Panc1 (cell line): ENCODE data around the gene FGF14. TPM values are rescaled to one million over a fixed set of nuclear protein-coding genes. Genes with fewer than 3 reads are reported as not detected.

Experiments
- ATAC-seq: fragments of 200-7000 bp; cut with Tn5 transposase; 2 replicates; pipeline ENCODE4 v1.9.1; 2020; ENCODE audit warnings: mild to moderate bottlenecking, moderate library complexity
- BruUV-seq: library from RNA; stranded (reverse); fragments of 400-500 nt; replicated peaks from 2 replicates; lab custom pipeline; 2021; lab: Mats Ljungman, UMichigan
- CTCF ChIA-PET: fragments of 300-600 bp; sonication (Branson Sonifier 250); formaldehyde crosslinking; loops from one replicate; lab custom pipeline; 2022; ENCODE audit warnings: antibody characterized with exemption; lab: Charles Lee
- POLR2A ChIA-PET: fragments of 300-600 bp; sonication (Branson Sonifier 250); formaldehyde crosslinking; loops from one replicate; lab custom pipeline; 2022; ENCODE audit warnings: antibody characterized with exemption; lab: Charles Lee
- DNase-seq: peaks from one replicate; pipeline ENCODE4 v3.0.0-alpha.2; 2010; ENCODE audit warnings: low read depth, low spot score
- H3K27ac ChIP-seq: 2 replicates; pipeline ENCODE4 v1.5.1; 2011; ENCODE audit warnings: mild to moderate bottlenecking, low read length, inconsistent platforms
- H3K27me3 ChIP-seq: fragments of 200-500 bp; sonication (Bioruptor generic); 2 replicates; pipeline ENCODE4 v1.6.0; 2014; ENCODE audit warnings: low read length, inconsistent platforms; ENCODE audit not compliant: control insufficient read depth, insufficient read depth
- H3K36me3 ChIP-seq: fragments of 200-500 bp; sonication (Bioruptor generic); 2 replicates; pipeline ENCODE4 v1.5.1; 2014; ENCODE audit warnings: inconsistent platforms, mild to moderate bottlenecking, low read length, moderate library complexity; ENCODE audit not compliant: control insufficient read depth, insufficient read depth
- H3K4me1 ChIP-seq: 2 replicates; pipeline ENCODE4 v1.5.1; 2011; ENCODE audit warnings: inconsistent platforms, mild to moderate bottlenecking, low read length, moderate library complexity; ENCODE audit not compliant: control insufficient read depth, insufficient read depth
- H3K4me3 ChIP-seq, 2 experiments: 2 replicates each; pipeline ENCODE4 v1.5.1; 2011 to 2012; ENCODE audit warnings: low read depth in 2 of 2, low read length in 2 of 2, mild to moderate bottlenecking in 2 of 2, inconsistent platforms in 1 of 2, moderate library complexity in 1 of 2
- H3K9me3 ChIP-seq: fragments of 200-500 bp; sonication (Bioruptor generic); 2 replicates; pipeline ENCODE4 v1.5.1; 2014; ENCODE audit warnings: low read depth, mild to moderate bottlenecking, inconsistent platforms, low read length, moderate library complexity; ENCODE audit not compliant: control insufficient read depth, insufficient read depth
- CTCF ChIP-seq: fragments of 450-650 bp; IDR thresholded peaks from 2 replicates; pipeline ENCODE4 v1.5.1; 2017; ENCODE audit warnings: mild to moderate bottlenecking
- POLR2AphosphoS5 ChIP-seq: IDR thresholded peaks from 2 replicates; pipeline ENCODE4 v1.6.1; 2012; ENCODE audit warnings: mild to moderate bottlenecking, low read depth, low read length, moderate library complexity
- REST ChIP-seq, 2 experiments: IDR thresholded peaks; 2 replicates each; pipeline ENCODE4 v1.6.1; 2011 to 2012; ENCODE audit warnings: low read depth in 2 of 2, control low read depth in 1 of 2, low read length in 1 of 2, mild to moderate bottlenecking in 1 of 2, moderate library complexity in 1 of 2; ENCODE audit not compliant: insufficient read depth in 1 of 2
- SIN3A ChIP-seq: IDR thresholded peaks from 2 replicates; pipeline ENCODE4 v1.6.1; 2012; ENCODE audit warnings: low read depth, mild to moderate bottlenecking, low read length, moderate library complexity, borderline replicate concordance; ENCODE audit not compliant: insufficient read depth
- TCF7L2 ChIP-seq: IDR thresholded peaks from 2 replicates; pipeline ENCODE4 v1.6.1; 2011; ENCODE audit warnings: mild to moderate bottlenecking, low read depth, low read length, inconsistent platforms
- in situ Hi-C: cut with HindIII; loops from 2 replicates; pipeline ENCODE4 v1.10.0; 2016; ENCODE audit warnings: low sequenced_read_pairs, low pct_unique_long_range_greater_than_20kb
- intact Hi-C: fragments of 100-400 bp; cut with micrococcal nuclease; formaldehyde crosslinking; loops from one replicate; pipeline ENCODE4 v1.10.0; 2022; ENCODE audit not compliant: unreplicated experiment
- total RNA-seq: library from RNA; stranded (reverse); gene quantifications from one replicate; pipeline ENCODE4 v1.2.1, GENCODE V29; 2021; ENCODE audit not compliant: unreplicated experiment

Gene FGF14
- total RNA-seq, 1 experiment from 2014 or later, result 0.03 TPM

- DNase-seq, result no peak
- no peaks in the 10 kb centered on the region for H3K36me3 ChIP-seq
- no peak for ATAC-seq
- in situ Hi-C loops, result no loop called here
- H3K4me3 ChIP-seq, result no peak overlapping the region
- intact Hi-C loops, result no loop called here
- no peak overlapping the region for H3K27ac ChIP-seq
- ChIA-PET CTCF (interaction anchor here (0.6 kb wide), 1 partner anchor 48 kb away, joined by 7 read pairs; no protein-coding TSS in a partner anchor), POLR2A (no interaction called here)
- H3K27me3 ChIP-seq, result no peaks in the 10 kb centered on the region
- no peaks in the 10 kb centered on the region for H3K9me3 ChIP-seq
- TF ChIP-seq REST (IDR thresholded peaks at IDR 0.05; ENCODE audit: insufficient read depth in 1 of 2, low read depth in 2 of 2, low read length in 1 of 2), result no peak
- TF ChIP-seq CTCF, result no peak
- no peak for TF ChIP-seq TCF7L2
- TF ChIP-seq SIN3A, result no peak
- TF ChIP-seq POLR2AphosphoS5, result no peak
- H3K4me1 ChIP-seq, result no peaks in the 10 kb centered on the region
- BruUV-seq, result no TSS peak
These were observed 361.0 kb downstream of the FGF14 start for GRCh38 chr13:102040812-102041211.

GRCh38 chr13:102039264-102039663 lies 362.6 kb downstream of the FGF14 start:
- ATAC-seq (no peak), DNase-seq (no peak)
- no peak for TF ChIP-seq CTCF
- no peak for TF ChIP-seq SIN3A
- no peak for TF ChIP-seq REST (IDR thresholded peaks at IDR 0.05; ENCODE audit: insufficient read depth in 1 of 2, low read depth in 2 of 2, low read length in 1 of 2)
- no peak for TF ChIP-seq TCF7L2
- TF ChIP-seq POLR2AphosphoS5, result no peak
- intact Hi-C loops (no loop called here), in situ Hi-C loops (no loop called here)
- H3K36me3 ChIP-seq, result no peaks in the 10 kb centered on the region
- no peaks in the 10 kb centered on the region for H3K27me3 ChIP-seq
- POLR2A ChIA-PET, result no interaction called here
- CTCF ChIA-PET, result no interaction called here
- H3K4me3 ChIP-seq, result no peak overlapping the region
- H3K4me1 ChIP-seq, result no peaks in the 10 kb centered on the region
- no peak overlapping the region for H3K27ac ChIP-seq
- no peaks in the 10 kb centered on the region for H3K9me3 ChIP-seq
- BruUV-seq, result no TSS peak
